H1 (cell line): ENCODE data around the gene CCDC8. TPM values are rescaled to one million over a fixed set of nuclear protein-coding genes. Genes with fewer than 3 reads are reported as not detected.

Experiments used
- MAX ChIP-seq: IDR thresholded peaks from 2 replicates; pipeline ENCODE4 v1.6.1; 2012; ENCODE audit warnings: inconsistent platforms
- polyA plus RNA-seq, 7 experiments: library from polyadenylated mRNA; depleted of rRNA in 3 of 7; stranded (reverse) in 5 of 7; unstranded in 2 of 7; fragments of >200 nt in 5 of 7; fragments of 200-250 nt in 2 of 7; gene quantifications; 1 replicate in 5 of 7; 2 replicates in 1 of 7; 4 replicates in 1 of 7; pipeline versions ENCODE4 v1.2.1 to v1.2.3, GENCODE V29; 2011 to 2013; ENCODE audit warnings: missing spikeins in 2 of 7, mixed read lengths in 2 of 7
- total RNA-seq: library from RNA; stranded (reverse); fragmentation: NEBNext Ultra II Directional; extraction: Animal tissue kit (Norgen Biotek cat#: 25700); gene quantifications from 2 replicates; pipeline ENCODE4 v1.2.1, GENCODE V29; 2021

CCDC8 gene
- total and polyA plus RNA-seq, 2 of the 8 experiments (the other 6 are each of a cell fraction or from before 2014, with no cell fraction given) = 4.9 to 13.6 TPM

GRCh38 chr19:46372901-46373490 lies 40.4 kb downstream of the CCDC8 start (continued):
- TF ChIP-seq MAX = peak; percentile 9; the same call in 1 of the 2 replicates
